GM10847 (cell line): ENCODE data around the gene FOXI2.

Experiments used
- POLR2A ChIP-seq: IDR thresholded peaks from 2 replicates; pipeline ENCODE4 v1.6.1; 2011; ENCODE audit not compliant: insufficient read length; ENCODE audit errors: extremely low read depth

FOXI2 gene

GRCh38 chr10:127736915-127737562 is at the start of gene FOXI2:
Gene FOXI2, plus strand, starts transcription at chr10:127737185. Its CDS starts 89 bp downstream, at chr10:127737274.
- no peak for TF ChIP-seq POLR2A

- TF ChIP-seq POLR2A: no peak
Observed at GRCh38 chr10:127687548-127687947, 49.4 kb upstream of the FOXI2 start.

- TF ChIP-seq POLR2A: no peak
Observed at GRCh38 chr10:127690176-127690835, 46.7 kb upstream of the FOXI2 start.

- no peak for TF ChIP-seq POLR2A
Observed at GRCh38 chr10:127694580-127695193, 42.3 kb upstream of the FOXI2 start.

GRCh38 chr10:127695431-127695830 is 41.6 kb upstream of the FOXI2 start:
- no peak for TF ChIP-seq POLR2A

- TF ChIP-seq POLR2A: no peak
Observed at GRCh38 chr10:127698886-127699285, 38.1 kb upstream of the FOXI2 start.

- no peak for TF ChIP-seq POLR2A
Observed at GRCh38 chr10:127699311-127699710, 37.7 kb upstream of the FOXI2 start.

GRCh38 chr10:127702271-127702670 is 34.7 kb upstream of the FOXI2 start:
- no peak for TF ChIP-seq POLR2A

GRCh38 chr10:127715249-127715648 is 21.7 kb upstream of the FOXI2 start:
- no peak for TF ChIP-seq POLR2A

- TF ChIP-seq POLR2A: no peak
Observed at GRCh38 chr10:127715782-127716378, 21.1 kb upstream of the FOXI2 start.

GRCh38 chr10:127720142-127720541 is 16.8 kb upstream of the FOXI2 start:
- no peak for TF ChIP-seq POLR2A

- TF ChIP-seq POLR2A: no peak
Observed at GRCh38 chr10:127720903-127721302, 16.1 kb upstream of the FOXI2 start.

GRCh38 chr10:127734753-127735152 is 2.2 kb upstream of the FOXI2 start:
- no peak for TF ChIP-seq POLR2A

- TF ChIP-seq POLR2A: no peak
Observed at GRCh38 chr10:127735156-127735555, 1.8 kb upstream of the FOXI2 start.

- TF ChIP-seq POLR2A: no peak
Observed at GRCh38 chr10:127735723-127736221, 1.2 kb upstream of the FOXI2 start.

GRCh38 chr10:127736222-127736914 is 617 bp upstream of the FOXI2 start:
- no peak for TF ChIP-seq POLR2A
